ENCODE results near the gene MAPK10. TPM values are rescaled to one million over a fixed set of nuclear protein-coding genes. Genes with fewer than 3 reads are reported as not detected.

The MAPK10 gene
- total RNA-seq, 1 experiment from 2014 or later = 5.3 TPM

DNA sequence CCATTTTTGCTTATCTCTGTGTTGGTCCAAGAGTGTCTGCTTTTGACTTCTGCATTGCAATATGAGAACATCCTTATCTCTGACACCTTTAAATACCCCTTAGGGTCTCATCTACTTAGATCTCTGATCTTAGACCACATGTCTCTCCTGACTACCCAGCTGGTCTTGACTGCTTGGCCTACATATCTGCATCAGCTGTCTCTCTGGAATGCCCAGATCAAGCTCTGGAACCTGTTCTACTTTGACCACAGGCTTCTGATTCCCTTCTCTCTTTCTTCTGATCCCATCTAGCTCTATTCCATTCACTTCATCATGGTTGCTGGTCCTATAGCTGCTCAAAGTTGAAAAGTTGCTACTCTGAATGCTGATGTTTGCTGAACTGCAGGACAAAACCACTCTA, 301.2 kb downstream of the MAPK10 start:
- no peak overlapping the region for H3K27ac Mint-ChIP-seq (ENCODE audit: low read depth, unreplicated experiment)
- POLR2A ChIA-PET = no interaction called here
- DNase-seq (ENCODE audit: unreplicated experiment) = no peak
- no TSS peak for BruUV-seq (replicated peaks)
- no peaks in the 10 kb centered on the region for H3K27me3 Mint-ChIP-seq (ENCODE audit: insufficient read depth, unreplicated experiment)
- TF ChIP-seq, protein P1, sequence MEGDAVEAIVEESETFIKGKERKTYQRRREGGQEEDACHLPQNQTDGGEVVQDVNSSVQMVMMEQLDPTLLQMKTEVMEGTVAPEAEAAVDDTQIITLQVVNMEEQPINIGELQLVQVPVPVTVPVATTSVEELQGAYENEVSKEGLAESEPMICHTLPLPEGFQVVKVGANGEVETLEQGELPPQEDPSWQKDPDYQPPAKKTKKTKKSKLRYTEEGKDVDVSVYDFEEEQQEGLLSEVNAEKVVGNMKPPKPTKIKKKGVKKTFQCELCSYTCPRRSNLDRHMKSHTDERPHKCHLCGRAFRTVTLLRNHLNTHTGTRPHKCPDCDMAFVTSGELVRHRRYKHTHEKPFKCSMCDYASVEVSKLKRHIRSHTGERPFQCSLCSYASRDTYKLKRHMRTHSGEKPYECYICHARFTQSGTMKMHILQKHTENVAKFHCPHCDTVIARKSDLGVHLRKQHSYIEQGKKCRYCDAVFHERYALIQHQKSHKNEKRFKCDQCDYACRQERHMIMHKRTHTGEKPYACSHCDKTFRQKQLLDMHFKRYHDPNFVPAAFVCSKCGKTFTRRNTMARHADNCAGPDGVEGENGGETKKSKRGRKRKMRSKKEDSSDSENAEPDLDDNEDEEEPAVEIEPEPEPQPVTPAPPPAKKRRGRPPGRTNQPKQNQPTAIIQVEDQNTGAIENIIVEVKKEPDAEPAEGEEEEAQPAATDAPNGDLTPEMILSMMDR (IDR thresholded peaks at IDR 0.05; ENCODE audit: unreplicated experiment) = no peak
- no peaks in the 10 kb centered on the region for H3K4me1 Mint-ChIP-seq (ENCODE audit: insufficient read depth, unreplicated experiment)
- no peaks in the 10 kb centered on the region for H3K36me3 Mint-ChIP-seq (ENCODE audit: insufficient read depth, unreplicated experiment)
- intact Hi-C loops (cut with micrococcal nuclease) = no loop called here
- CTCF ChIA-PET = interaction anchor here (1.0 kb wide), 1 partner anchor 16 kb away, joined by 4 read pairs; no protein-coding TSS in a partner anchor
- no peak overlapping the region for H3K4me3 Mint-ChIP-seq (ENCODE audit: unreplicated experiment)
- H3K9me3 Mint-ChIP-seq (ENCODE audit: unreplicated experiment) = no peaks in the 10 kb centered on the region

DNA sequence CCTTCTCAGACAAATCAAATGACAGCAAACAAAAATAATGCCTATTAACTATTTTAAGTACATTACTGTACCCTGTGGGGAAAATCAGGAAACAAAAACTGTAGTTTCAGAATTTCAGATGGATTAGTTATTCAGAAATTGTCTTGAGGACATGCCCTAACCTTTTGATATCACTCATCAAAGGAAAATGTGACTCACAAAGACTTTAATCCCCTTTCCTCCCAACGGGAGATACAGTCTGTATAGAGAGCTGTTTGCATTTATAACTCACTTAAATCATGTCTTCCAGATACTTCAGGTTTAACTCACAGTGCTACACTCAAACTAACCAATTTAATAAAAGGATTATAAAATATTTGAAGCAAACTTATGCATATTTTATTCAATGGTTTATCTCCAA, 304.0 kb downstream of the MAPK10 start:
- no TSS peak for BruUV-seq (replicated peaks)
- H3K27me3 Mint-ChIP-seq (ENCODE audit: insufficient read depth, unreplicated experiment) = no peaks in the 10 kb centered on the region
- H3K4me3 Mint-ChIP-seq (ENCODE audit: unreplicated experiment) = no peak overlapping the region
- TF ChIP-seq, protein P1 (IDR thresholded peaks at IDR 0.05; ENCODE audit: unreplicated experiment) = no peak
- DNase-seq (ENCODE audit: unreplicated experiment) = peak; percentile 21
- intact Hi-C loops (cut with micrococcal nuclease) = no loop called here
- no peaks in the 10 kb centered on the region for H3K4me1 Mint-ChIP-seq (ENCODE audit: insufficient read depth, unreplicated experiment)
- H3K36me3 Mint-ChIP-seq (ENCODE audit: insufficient read depth, unreplicated experiment) = no peaks in the 10 kb centered on the region
- CTCF ChIA-PET = interaction anchor here (0.9 to 1.1 kb wide), 3 partner anchors 13 to 168 kb away, joined by 3 read pairs; no protein-coding TSS in a partner anchor
- H3K9me3 Mint-ChIP-seq (ENCODE audit: unreplicated experiment) = no peaks in the 10 kb centered on the region
- POLR2A ChIA-PET = no interaction called here
- H3K27ac Mint-ChIP-seq (ENCODE audit: low read depth, unreplicated experiment) = no peak overlapping the region

DNA sequence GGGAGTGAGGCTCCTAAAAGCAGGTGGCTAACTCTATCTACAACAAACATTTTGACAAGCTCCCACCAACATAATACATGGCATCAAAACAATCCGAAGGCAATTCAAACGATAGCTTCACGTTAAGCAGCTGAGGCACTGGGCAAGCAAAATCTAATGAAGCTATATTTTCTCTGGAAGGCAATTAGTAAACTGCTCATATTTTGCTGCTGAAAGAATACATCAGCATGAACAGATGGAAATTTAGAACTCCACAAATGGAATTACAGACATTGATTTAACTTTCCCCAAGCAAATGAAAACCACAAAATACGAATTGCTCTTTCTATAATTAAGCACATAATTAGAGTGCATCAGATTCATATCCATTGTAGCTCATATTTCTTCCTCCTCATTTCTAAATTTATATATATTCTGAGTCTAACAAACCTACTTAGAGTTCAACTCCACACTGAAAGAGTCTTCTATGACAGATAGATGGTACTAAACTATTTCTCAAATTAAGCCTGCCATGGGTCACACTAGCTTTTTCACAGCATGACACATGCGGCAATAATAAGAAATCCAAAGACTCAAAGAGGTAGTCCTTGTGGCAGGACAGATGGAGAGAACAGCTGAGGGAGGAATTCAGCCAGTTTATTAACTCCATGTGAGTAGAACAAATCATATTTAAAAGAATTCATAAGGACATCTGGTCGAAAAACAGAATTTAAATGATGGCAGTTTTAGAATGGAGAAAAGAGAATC, 305.4 kb downstream of the MAPK10 start:
- Mint-ChIP-seq H3K36me3 (ENCODE audit: insufficient read depth, unreplicated experiment) (peaks cover 5% of the 10 kb centered on the region), H3K27ac (ENCODE audit: low read depth, unreplicated experiment) (no peak overlapping the region), H3K4me3 (ENCODE audit: unreplicated experiment) (no peak overlapping the region), H3K27me3 (ENCODE audit: insufficient read depth, unreplicated experiment) (no peaks in the 10 kb centered on the region), H3K9me3 (ENCODE audit: unreplicated experiment) (no peaks in the 10 kb centered on the region), H3K4me1 (ENCODE audit: insufficient read depth, unreplicated experiment) (no peaks in the 10 kb centered on the region)
- TF ChIP-seq, protein P1 (IDR thresholded peaks at IDR 0.05; ENCODE audit: unreplicated experiment) = no peak
- CTCF ChIA-PET = interaction anchor here (0.7 to 1.6 kb wide), 2 partner anchors 9 to 88 kb away, joined by 3 to 6 read pairs; no protein-coding TSS in a partner anchor
- POLR2A ChIA-PET = interaction anchor here (0.8 kb wide), 1 partner anchor 53 kb away, joined by 3 read pairs; no protein-coding TSS in a partner anchor
- no peak for DNase-seq (ENCODE audit: unreplicated experiment)
- intact Hi-C loops (cut with micrococcal nuclease) = no loop called here
- no TSS peak for BruUV-seq (replicated peaks)

DNA sequence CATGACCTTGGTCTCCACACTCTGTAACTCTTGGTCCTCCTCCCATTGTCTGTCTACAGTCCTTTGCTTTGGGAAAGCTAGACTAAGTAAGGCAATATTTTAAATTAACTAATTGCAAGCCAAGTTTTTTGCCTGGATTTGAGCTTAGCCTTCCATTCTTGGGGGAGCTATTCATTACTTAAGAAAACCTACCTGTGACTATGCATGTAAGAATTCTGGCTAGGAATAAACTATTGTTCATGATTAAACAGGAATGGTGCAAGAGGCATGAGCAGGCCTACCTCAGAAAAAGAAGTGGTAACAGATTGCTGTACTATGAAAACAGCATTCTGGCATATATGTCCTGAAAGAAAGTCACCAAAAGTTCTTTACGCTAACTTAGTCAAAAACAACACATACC, 309.4 kb downstream of the MAPK10 start:
- Mint-ChIP-seq H3K4me3 (ENCODE audit: unreplicated experiment) (no peak overlapping the region), H3K27ac (ENCODE audit: low read depth, unreplicated experiment) (no peak overlapping the region), H3K9me3 (ENCODE audit: unreplicated experiment) (no peaks in the 10 kb centered on the region), H3K27me3 (ENCODE audit: insufficient read depth, unreplicated experiment) (no peaks in the 10 kb centered on the region), H3K36me3 (ENCODE audit: insufficient read depth, unreplicated experiment) (peaks cover 5% of the 10 kb centered on the region), H3K4me1 (ENCODE audit: insufficient read depth, unreplicated experiment) (no peaks in the 10 kb centered on the region)
- POLR2A ChIA-PET = interaction anchor here (1.0 to 2.9 kb wide), 2 partner anchors 13 to 18 kb away, joined by 3 to 12 read pairs; no protein-coding TSS in a partner anchor
- BruUV-seq (replicated peaks) = no TSS peak
- intact Hi-C loops (cut with micrococcal nuclease) = no loop called here
- CTCF ChIA-PET = interaction anchor here (0.9 kb wide), 1 partner anchor 98 kb away, joined by 4 read pairs; no protein-coding TSS in a partner anchor
- TF ChIP-seq, protein P1 (IDR thresholded peaks at IDR 0.05; ENCODE audit: unreplicated experiment) = no peak
- no peak for DNase-seq (ENCODE audit: unreplicated experiment)
